NCI-H2196 treated with DMSO at 0.1 percent for 48 hours (cell line): Measurements from ENCODE around the gene PLA2G4A.

Experiments
- DNase-seq: peaks from one replicate; lab custom pipeline; 2025; ENCODE audit not compliant: unreplicated experiment; lab: John Stamatoyannopoulos, UW

Gene PLA2G4A

DNA sequence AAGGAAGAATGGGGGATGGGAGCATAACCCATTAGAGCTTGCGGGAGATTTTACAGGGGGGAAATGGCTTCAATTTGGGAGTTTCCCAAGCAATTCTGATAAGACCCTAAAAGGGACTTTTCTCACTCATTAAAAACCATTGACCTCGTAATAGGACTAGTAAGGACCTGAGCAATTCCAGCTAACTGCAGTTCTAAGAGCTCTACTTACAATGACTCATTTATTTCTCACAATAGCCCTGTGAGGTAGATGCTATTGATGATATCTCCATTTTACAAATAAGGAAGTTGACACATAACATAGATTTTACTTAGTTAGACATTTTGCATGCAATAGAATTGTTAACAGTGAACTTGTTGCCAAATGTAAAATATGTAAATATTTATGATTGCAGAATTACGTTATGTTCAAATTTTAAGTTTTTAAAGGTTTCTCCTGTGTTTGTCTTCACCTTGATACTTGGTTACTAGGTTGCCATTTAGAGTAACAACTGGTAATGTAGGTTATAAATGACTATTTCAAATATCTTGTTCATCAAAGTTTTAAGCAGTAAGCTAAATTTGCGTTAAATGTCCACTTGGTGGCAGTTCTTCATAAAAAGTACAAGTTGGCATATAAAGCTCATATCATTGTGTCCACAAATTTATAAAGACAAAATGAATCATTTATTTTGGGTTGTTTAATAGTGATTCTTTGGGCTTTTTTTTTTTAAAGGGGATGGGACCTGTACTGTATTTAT, 182.0 kb downstream of the PLA2G4A start:
- DNase-seq, result no peak

DNA sequence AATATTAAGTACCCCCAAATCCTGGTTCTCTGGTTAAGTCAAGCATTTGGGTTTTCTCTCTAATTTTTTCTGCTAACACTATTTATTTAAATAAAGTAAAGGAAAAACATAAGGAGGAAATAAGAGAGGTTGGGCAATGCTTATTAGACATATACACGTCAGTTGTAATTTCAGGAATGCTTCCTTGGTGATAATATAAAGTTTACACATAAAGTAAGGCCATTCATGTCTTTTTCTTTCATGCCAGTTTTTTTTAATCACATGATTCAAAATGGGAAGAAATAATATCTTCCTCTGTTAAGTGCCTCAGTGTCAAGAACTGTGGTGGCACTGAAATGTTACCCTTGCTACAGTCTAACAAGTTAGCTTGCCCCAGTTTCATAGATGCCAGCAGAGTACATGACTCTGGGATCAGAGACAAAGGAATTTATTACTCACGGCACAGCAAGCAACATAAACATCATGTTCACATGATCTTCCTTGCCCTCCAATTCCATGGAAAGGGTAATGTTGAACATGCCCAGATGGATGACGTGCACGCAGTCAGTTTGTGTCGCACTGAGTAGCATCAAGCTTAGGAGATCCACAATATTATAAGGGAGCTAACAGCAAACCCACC, 184.9 kb downstream of the PLA2G4A start:
- DNase-seq, result no peak

DNA sequence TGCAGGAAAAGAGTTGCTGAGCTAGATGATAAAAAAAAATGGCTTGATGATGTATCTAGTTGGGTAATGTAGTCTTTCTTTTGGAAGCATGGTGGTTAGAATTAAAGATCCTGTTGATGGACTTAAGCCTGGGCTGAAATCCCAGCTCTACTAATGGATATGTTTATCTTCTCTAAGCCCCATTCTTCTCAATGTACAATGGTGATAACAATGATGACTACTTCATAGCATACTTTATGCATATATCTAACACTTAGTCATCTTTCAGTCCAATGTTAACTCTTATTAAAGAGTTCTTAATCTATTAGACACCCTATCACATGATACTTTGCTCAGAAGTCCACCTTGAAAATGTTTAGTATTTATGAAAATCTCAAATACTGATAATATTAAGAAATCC, 189.5 kb downstream of the PLA2G4A start:
- DNase-seq, result no peak

DNA sequence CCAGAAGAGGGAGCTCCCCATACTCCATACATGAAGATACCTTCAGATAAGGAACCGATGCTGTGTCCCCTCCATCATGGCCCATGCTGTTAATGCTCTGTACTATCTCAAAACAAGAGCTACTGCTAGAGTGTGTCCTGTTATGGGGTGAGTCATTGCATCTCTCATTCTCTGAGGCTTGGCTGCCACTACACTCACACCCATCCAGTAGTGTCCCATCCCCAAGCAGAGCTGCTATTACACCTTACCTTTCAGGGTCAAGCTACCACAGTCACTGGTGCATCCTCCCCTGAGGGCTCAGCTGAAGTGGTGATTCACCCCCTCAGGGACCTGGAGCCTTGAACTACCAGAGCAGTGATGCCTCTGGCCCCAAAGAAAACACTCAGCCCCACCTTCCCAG, 198.5 kb downstream of the PLA2G4A start:
- no peak for DNase-seq

DNA sequence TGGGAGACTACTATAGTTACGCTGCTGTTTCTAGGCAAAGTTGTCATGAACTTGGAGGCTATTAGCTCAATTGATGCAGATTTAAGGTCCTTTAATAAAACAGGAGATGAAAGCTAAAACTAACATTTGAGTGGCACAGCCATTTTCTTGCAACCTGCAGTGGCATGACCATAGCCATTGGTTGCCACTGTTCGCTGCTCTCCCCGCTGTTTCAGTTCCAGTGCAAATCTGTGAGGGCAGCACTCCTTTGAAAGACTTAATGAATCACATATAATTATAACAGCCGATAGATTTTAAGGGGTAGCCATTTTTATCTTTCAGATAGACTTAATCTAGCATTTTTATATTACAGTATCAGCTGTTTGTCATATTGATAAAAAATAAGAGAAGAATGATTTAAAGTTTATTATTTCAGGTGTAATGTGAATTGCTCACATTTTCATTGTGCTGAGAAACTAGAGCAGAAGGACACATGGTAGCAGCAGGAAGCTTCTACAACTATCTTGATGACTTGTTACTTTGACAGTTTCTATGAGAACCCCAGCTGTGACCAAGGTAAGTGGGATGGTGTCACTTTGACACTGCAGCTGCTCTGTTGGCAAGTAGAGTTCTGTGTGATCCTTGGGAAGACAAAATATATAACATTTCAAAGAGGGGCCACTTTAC, 203.7 kb downstream of the PLA2G4A start:
- no peak for DNase-seq

DNA sequence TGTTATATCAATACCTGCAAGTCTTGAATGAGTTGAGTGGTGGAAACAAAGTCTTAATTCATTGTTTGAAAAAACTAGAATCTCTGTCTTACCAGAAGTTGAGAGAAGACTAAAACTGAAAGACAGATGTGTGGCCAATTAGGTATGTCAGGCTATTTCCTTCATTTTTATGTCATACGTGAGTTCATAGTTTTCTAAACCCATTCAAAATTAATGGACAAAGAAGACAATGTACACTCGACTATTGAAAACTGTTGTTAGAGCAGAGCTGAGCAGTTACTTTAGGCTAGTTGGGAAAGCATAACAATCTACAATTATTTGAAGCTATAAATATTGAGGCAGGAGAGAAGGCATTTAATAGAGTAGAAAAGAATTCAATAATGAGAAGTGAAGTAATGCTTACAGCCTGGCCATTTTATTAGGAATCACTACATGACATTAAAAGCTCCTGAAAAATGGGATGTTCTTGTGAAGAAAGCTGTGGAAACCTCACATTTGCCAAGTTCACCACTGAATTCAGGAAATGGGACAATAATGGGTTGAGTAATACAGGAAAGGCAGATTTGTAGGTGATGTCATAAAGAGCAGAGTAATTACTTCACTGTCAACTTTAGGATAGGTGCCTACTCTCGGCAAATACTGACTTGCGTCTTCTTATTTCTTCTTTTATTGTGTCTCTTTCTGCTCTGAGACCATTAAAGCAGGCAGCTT, 204.4 kb downstream of the PLA2G4A start:
- no peak for DNase-seq

DNA sequence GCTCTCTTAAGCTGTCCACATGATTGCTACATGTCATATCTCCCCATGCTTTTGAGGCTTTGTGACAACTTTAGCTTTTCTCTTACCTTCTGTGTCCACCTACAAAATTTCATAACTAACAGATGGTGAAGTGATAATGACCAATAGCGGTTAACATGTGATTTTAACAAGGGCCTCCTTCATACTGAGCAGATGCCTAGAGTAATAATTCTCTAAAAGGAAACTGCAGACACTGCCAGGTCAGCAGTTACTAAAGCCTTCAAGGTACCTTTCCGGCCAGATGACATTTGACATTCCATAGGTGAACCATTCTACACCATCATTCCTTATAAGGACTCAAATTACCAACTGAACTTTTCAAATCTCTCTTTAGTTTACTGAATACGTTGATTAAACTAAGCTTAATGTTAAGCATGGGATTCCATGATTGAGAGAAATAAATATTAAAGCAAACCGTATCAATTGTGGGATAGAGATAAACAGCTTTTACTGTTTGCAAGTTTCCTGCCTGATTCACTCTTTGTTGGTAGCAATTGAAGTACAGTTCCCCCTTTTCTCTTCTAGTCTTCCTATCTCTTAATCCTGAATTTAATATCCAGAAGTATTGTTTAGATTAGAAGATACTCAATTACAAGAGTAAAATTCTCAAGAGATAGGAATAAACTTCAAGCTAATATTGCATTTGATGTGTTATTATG, 205.1 kb downstream of the PLA2G4A start:
- DNase-seq, result no peak

DNA sequence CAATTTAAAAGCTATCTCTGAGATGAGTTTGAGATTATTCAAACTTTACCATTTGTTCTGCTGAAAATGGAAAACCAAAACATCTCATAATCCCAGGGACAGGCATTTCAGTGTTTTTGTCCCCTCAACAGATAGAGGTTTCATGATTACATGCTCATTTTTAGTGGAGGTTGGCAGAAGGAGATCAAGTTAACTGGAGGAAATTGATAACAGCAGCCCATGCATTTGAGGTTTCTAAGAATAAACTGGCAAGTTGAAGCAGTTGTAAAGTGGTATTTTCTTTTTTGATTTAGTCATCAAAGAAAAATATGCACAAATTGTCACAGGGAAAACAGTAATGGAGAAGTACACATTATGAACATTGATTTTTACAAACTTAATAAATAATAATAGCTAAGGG, 205.8 kb downstream of the PLA2G4A start:
- no peak for DNase-seq

DNA sequence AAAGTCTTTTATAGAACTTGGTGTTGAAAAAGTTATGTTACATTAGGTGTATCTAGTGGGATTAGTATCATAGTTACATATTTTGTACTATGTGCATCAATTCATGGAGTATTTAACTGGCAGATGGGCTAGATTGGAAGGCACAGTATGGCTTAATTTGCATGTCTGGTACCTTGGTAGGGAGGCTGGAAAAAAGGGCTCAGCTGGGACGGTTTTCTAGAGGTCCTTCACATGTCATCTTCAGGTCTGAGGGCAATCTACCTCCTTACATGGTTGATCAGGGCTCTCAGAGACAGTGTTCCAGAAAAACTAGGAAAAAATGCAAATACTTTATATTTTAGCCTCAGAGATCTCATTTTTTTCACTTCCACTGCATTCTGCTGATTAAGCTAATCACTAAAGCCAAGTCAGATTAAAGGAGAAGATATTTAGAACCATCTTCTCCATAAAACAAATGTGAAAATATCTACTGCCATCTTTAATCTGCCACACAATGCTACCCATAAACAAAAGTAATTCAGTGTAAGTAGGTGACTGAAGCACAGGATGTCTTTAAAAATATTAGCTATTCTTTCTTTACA, 209.3 kb downstream of the PLA2G4A start:
- DNase-seq, result no peak
